Testis (tissue), 3 donors: ENCODE results near the gene EPC1. TPM values are rescaled to one million over a fixed set of nuclear protein-coding genes. Genes with fewer than 3 reads are reported as not detected.

Experiments used
- DNase-seq: peaks from one replicate; pipeline ENCODE4 v3.0.0-alpha.2; 2019
- H3K27ac ChIP-seq, 2 donors: fragments of 200-600 bp; sonication (generic); one replicate each; pipeline ENCODE4 v1.5.1; 2019
- H3K27me3 ChIP-seq: fragments of 200-600 bp; sonication (generic); one replicate; pipeline ENCODE4 v1.5.1; 2019
- H3K36me3 ChIP-seq: fragments of 200-600 bp; sonication (generic); one replicate; pipeline ENCODE4 v1.5.1; 2017; ENCODE audit warnings: low read depth; ENCODE audit errors: missing control alignments
- H3K4me1 ChIP-seq: fragments of 200-600 bp; sonication (generic); one replicate; pipeline ENCODE4 v1.5.1; 2019
- H3K4me3 ChIP-seq, 2 donors: fragments of 200-600 bp; sonication (generic); one replicate each; pipeline ENCODE4 v1.5.1; 2017 to 2019
- H3K9me3 ChIP-seq: fragments of 200-600 bp; sonication (generic); one replicate; pipeline ENCODE4 v1.5.1; 2017
- POLR2A ChIP-seq: fragments of 450-650 bp; IDR thresholded peaks from one replicate; pipeline ENCODE4 v1.6.1; 2017; ENCODE audit warnings: antibody characterized with exemption, mild to moderate bottlenecking, moderate library complexity
- WGBS, 2 donors: methylation state at CpG; one replicate each; pipeline ENCODE4 v1.1.5; 2018; 5-methylcytosine and 5-hydroxymethylcytosine counted together
- intact Hi-C: fragments of 100-400 bp; cut with DNase I; formaldehyde crosslinking; loops from one replicate; pipeline ENCODE4 v1.15.1; 2023; ENCODE audit warnings: low total_unique reads
- polyA plus RNA-seq: library from polyadenylated mRNA; stranded (reverse); fragments of 350-450 nt; fragmentation: Illumina TruSeq; extraction: RNeasy Lipid Tissue Mini Kit (QIAGEN cat#74804); gene quantifications from one replicate; pipeline ENCODE4 v1.2.3, GENCODE V29; 2014; ENCODE audit warnings: low read depth, low replicate concordance; ENCODE audit not compliant: insufficient read depth
- total RNA-seq, 2 donors: library from RNA; depleted of rRNA; stranded (reverse); fragments of >200 nt; gene quantifications; one replicate each; pipeline ENCODE4 v1.2.3, GENCODE V29; 2016
- TF ChIP-seq, protein P1 (sequence below), 3 experiments: fragments of 450-650 bp in 2 of 3; fragments of 200-600 bp in 1 of 3; sonication (generic) in 1 of 3; IDR thresholded peaks; one replicate each; pipeline ENCODE4 v1.5.1; 2016 to 2019; ENCODE audit warnings: antibody characterized with exemption in 3 of 3, mild to moderate bottlenecking in 2 of 3, moderate library complexity in 1 of 3

The EPC1 gene
- total and polyA plus RNA-seq, 3 donors from 2014 or later, result 34.8 to 65.8 (median 65.4) TPM

DNA sequence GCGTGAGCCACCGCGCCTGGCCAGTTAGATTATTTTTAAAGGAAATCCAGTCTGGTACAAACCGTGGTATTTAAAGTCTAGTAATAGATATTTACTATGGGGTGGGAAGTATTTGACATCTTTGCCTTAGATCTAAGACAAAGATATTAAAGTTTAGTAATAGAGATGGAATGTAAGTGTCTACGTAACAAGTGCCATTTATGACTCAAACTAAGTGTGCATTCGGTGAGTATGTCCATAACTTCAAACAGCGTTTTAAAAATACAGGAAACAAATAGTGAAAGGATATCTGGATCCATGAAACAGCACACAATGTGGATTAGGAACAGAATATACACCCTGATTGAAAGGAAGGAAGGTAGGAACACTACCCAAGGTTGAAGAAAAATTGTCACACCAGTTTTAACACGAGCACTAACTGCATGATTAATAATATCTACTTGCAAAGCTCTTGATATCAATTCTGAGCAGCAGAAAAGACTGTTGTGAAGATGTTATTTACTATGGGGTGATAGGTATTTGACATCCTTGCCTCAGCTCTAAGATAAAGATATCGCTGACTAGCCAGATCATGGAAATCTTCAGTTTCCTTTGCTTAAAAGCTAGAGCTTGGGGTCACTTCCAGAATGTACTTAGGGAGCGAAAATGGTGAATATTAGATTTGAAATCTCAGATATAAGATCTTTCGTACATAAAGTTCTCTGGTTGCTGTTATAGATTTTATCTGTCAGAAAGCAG is 48.7 kb downstream of the EPC1 start:
- no peak for DNase-seq
- Histone ChIP-seq H3K27me3 (no peaks in the 10 kb centered on the region), H3K4me1 (no peaks in the 10 kb centered on the region), H3K36me3 (no peaks in the 10 kb centered on the region), H3K9me3 (no peaks in the 10 kb centered on the region), H3K27ac (no peak overlapping the region), H3K4me3 (no peak overlapping the region)
- intact Hi-C loops, result no loop called here
- no peak for TF ChIP-seq POLR2A
- TF ChIP-seq, protein P1, sequence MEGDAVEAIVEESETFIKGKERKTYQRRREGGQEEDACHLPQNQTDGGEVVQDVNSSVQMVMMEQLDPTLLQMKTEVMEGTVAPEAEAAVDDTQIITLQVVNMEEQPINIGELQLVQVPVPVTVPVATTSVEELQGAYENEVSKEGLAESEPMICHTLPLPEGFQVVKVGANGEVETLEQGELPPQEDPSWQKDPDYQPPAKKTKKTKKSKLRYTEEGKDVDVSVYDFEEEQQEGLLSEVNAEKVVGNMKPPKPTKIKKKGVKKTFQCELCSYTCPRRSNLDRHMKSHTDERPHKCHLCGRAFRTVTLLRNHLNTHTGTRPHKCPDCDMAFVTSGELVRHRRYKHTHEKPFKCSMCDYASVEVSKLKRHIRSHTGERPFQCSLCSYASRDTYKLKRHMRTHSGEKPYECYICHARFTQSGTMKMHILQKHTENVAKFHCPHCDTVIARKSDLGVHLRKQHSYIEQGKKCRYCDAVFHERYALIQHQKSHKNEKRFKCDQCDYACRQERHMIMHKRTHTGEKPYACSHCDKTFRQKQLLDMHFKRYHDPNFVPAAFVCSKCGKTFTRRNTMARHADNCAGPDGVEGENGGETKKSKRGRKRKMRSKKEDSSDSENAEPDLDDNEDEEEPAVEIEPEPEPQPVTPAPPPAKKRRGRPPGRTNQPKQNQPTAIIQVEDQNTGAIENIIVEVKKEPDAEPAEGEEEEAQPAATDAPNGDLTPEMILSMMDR (IDR thresholded peaks at IDR 0.05), result no peak
- 93 to 94% methylated on average over 11 of the region's 11 CpGs for WGBS, 2 donors

DNA sequence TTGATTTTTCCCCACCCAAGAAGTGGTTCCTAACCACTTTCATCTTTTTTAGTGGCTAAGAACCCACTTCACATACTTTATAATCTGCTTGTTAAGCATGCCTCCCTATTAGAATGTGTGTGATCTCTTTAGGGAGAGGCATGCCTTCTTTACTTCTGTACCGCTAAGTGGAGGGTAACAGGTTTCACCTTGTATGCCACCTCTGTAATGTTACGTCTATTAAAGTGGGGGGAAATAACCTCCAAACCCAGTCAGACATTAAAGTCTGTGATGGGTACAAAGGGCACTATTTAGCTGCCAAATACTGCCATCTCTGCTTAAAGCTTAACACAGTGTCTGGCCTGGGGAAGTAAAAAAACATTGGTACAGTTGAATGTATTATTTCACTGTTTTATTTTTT is 51.9 kb downstream of the EPC1 start:
- intact Hi-C loops, result no loop called here
- Histone ChIP-seq H3K36me3 (no peaks in the 10 kb centered on the region), H3K27ac (no peak overlapping the region), H3K4me3 (no peak overlapping the region), H3K9me3 (no peaks in the 10 kb centered on the region), H3K27me3 (no peaks in the 10 kb centered on the region), H3K4me1 (no peaks in the 10 kb centered on the region)
- no peak for DNase-seq
- 86 to 93% methylated on average over 2 of the region's 2 CpGs for WGBS, 2 donors
- TF ChIP-seq, protein P1 (IDR thresholded peaks at IDR 0.05), result no peak
- TF ChIP-seq POLR2A, result no peak

DNA sequence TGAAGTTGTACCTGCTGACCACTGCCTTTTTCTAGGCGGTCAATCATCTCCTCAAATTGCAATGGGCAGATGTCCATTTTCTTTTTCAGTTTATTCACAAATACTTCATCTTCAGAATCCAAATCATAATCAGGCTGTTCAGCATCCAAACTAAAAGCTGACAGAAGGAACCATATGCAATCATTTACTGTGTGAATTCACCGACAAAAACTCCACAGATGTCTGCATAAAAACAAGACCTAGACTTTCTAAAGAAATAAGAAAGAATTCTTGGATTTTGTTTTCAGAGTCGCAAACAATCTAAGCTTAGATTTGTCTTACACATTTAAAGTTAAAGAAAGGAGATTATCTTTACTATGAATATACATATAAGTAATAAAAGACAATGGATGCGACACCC is 53.4 kb downstream of the EPC1 start:
- Histone ChIP-seq H3K4me3 (no peak overlapping the region), H3K4me1 (no peaks in the 10 kb centered on the region), H3K9me3 (no peaks in the 10 kb centered on the region), H3K36me3 (no peaks in the 10 kb centered on the region), H3K27ac (no peak overlapping the region), H3K27me3 (no peaks in the 10 kb centered on the region)
- WGBS, 2 donors, result 90 to 91% methylated on average over 4 of the region's 4 CpGs
- DNase-seq, result no peak
- TF ChIP-seq, protein P1 (IDR thresholded peaks at IDR 0.05), result no peak
- no peak for TF ChIP-seq POLR2A
- intact Hi-C loops, result no loop called here

DNA sequence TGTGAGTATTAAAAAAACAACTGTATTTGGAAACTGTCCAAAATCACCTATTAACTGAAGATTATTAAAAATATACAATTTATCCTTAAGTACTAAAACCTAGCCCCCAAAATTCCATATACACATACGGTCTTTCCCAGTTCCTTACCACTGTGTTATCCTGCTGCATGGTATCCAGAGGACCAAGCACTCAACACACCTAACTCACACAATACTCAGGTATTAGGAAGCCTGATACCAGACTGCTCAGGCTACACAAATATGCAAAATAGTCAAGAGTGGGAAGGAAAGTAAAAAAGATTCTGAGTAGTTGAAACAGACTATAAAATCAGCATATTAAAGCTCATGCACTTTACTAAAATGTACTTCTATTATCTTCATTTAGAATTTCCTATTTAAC is 67.2 kb downstream of the EPC1 start:
- H3K9me3 ChIP-seq, result no peaks in the 10 kb centered on the region
- H3K4me3 ChIP-seq, result no peak overlapping the region
- no peaks in the 10 kb centered on the region for H3K4me1 ChIP-seq
- H3K27ac ChIP-seq, result no peak overlapping the region
- no peaks in the 10 kb centered on the region for H3K27me3 ChIP-seq
- DNase-seq, result no peak
- no peaks in the 10 kb centered on the region for H3K36me3 ChIP-seq
- 91 to 93% methylated on average over 1 of the region's 1 CpG for WGBS, 2 donors
- TF ChIP-seq, protein P1 (IDR thresholded peaks at IDR 0.05), result no peak
- TF ChIP-seq POLR2A, result no peak
- intact Hi-C loops, result no loop called here

DNA sequence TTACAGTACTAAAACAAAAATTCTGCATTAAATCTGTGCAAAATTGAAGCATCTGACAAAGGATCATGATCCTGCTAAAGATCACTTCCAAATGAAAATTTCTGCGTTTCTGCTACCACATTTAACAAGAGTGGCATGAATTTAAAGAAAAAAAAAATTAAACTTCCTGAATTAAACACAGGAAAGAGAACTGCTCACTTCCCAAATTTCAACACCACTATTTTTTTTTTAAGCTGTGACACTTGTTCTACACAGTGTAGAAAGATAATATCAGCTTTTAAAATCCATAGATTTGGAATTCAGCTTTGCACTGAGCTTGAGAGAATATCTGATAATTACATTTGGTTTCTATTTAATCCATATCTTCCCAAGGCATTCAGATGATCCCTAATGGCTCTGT is 73.6 kb downstream of the EPC1 start:
- H3K9me3 ChIP-seq, result no peaks in the 10 kb centered on the region

More for the DNA sequence above, 73.6 kb downstream of the EPC1 start:
- WGBS, 2 donors, result 73 to 86% methylated on average over 1 of the region's 1 CpG
- Histone ChIP-seq H3K27ac (no peak overlapping the region), H3K4me1 (no peaks in the 10 kb centered on the region), H3K4me3 (no peak overlapping the region), H3K36me3 (no peaks in the 10 kb centered on the region), H3K27me3 (no peaks in the 10 kb centered on the region)
- TF ChIP-seq, protein P1 (IDR thresholded peaks at IDR 0.05), result no peak
- no peak for TF ChIP-seq POLR2A
- no peak for DNase-seq
- intact Hi-C loops, result no loop called here
